Activated naive CD8-positive, alpha-beta T cell treated with anti-CD3 and anti-CD28 coated beads, Interleukin-2, amount 50 U/mL, for 16 hours (primary cell): Measurements from ENCODE around the gene TOM1L2.
"Not testable (repeated sequence)": the region's sequence is repeated elsewhere in the genome, so short reads cannot be mapped to it uniquely, and the experiment has no call there.

Experiments used
- DNase-seq: peaks from one replicate; pipeline ENCODE4 v3.0.0-alpha.2; 2020; ENCODE audit warnings: low read depth, low spot score

TOM1L2 gene

DNA sequence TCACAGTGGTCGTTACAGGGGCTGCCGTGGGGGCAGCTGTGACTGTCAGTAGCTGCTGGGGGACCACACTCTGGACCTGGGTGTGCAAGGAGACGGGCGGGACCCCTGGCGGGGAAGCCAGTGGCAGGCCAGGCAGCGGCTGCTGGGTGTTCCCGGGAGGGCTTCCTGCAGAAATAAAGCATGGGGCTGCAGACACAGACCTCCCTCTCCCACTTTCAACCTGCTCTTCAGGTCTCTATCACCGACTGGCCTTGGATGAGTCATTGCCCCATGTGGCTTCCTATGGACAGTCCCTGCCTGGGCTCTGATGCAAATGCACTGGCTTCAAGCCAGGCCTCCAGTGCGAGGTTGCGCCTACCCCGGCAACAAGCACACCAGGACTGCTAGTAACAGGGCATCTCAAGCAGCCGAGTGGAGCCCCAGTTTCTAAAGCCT lies 152.6 kb downstream of the TOM1L2 start:
- DNase-seq: peak; percentile 42

DNA sequence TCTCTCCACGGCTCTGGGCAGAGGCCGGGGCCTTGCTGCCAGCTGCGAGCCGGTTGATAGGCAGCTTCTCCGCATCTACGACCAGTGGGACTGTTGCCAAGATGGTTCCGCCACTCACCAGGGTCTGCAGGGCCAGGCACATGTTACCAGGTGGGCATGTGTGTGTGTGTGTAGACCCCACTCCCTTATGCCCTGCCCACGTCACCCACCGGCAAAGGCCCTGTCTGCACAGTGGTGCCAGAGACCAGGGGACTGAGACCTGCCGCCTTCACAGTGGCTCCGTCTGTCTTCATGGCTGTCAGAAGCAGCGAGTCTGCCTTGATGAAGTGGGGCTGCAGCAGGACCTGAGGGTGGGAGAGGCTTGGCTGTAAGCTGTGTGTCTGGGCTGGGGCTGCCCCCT lies 153.1 kb downstream of the TOM1L2 start:
- no peak for DNase-seq

DNA sequence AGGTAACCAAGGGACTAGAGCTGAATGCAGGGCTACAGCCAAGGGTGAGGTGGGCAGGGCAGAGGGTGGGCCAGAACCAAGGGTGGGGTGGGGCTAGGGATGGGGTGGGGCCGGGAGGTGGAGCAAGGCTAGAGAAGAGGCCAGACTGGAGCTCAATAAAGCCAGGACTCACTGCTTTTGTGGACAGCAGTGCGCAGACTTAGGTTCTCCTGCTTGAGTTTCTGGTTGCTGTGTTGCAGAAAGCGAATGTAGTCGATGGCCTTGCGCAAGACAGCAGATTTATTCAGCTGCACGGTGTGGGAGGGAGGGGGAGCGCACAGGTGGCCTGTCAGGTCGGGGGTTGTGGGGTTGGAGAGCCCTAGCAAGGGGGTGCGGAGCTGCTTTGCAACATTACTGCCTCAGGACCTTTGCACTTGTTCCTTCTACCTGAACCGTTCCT lies 154.1 kb downstream of the TOM1L2 start:
- no peak for DNase-seq

DNA sequence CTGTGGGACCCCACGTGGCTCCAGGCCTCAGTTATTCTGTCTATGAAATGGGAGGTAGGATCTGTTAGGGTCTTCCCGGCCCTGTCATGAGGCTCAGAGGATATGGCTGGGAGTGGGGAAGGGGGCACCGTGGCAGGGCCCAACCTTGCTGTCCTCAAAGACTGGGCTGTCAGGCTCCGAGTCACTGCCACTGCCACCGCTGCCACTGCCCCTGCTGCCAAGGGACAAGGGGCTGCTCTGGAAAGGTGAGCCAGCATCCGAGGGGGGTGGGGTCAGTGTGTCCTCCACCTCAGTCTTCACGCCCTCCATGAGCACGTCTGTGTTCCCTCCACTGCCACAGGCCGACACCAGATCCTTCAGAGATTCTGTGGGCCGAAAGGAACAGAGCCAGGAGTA lies 154.7 kb downstream of the TOM1L2 start:
- DNase-seq: no peak

DNA sequence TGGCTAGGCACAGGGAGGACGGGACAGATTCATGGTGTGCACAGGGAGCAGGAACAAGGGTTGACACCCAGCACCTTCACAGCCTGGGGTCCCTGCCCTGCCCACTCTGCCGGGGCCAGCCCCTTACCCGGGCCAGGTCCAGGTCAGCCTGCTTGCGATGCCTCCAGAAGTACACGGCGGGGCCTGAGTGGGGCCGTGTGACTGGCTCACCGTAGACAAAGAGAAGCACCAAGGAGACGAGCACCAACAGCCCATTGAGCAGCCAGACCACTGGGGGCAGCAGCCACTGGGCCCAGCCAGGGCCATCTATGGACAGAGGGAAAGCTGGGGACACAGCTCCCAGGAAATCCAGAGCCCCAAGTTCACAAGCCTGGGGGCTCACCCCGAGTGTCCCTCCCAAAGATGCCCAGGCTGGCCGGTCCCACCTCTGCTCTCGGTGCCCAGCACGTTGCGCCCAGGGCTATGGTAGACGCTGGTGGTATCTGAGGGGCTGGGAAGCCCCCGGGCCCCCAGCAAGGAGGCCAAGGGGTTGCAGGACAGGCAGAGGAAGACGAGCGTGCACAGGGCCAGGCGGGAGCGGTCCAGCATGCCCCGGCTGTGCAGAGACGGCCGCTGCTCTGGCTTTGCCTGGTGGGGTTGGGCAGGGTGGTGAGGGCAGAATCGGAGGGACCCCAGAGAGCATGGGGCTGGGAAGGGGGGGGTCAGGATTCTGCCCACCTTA lies 155.2 kb downstream of the TOM1L2 start:
- no peak for DNase-seq

DNA sequence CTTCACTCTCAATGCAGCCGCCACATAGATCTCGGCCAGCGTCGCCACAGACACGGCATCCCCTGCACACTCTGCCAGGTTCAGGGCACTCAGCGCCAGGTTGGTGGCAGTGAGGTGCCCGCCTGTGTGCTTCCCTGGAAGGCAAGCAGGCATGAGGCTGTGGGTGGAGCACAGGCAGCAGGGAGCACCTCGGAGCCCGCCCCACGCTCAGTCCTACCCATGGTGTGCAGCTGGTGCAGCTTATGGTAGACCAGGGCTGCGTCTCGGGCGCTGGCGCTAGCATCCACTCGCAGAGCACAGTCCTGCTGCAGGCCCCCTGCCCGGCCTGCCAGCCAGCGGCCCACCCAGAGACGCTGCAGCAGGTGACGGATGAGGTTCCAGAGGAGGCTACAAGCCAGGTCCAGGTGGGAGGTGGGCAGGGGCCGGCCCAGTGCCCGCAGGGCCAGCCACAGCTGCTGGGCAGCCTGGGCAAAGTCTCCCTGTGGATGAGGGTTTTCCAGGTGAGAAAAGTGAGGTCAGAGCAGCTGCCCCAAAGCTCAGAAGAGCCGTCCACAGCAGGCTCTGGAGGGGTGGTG lies 155.9 kb downstream of the TOM1L2 start:
- DNase-seq: no peak

DNA sequence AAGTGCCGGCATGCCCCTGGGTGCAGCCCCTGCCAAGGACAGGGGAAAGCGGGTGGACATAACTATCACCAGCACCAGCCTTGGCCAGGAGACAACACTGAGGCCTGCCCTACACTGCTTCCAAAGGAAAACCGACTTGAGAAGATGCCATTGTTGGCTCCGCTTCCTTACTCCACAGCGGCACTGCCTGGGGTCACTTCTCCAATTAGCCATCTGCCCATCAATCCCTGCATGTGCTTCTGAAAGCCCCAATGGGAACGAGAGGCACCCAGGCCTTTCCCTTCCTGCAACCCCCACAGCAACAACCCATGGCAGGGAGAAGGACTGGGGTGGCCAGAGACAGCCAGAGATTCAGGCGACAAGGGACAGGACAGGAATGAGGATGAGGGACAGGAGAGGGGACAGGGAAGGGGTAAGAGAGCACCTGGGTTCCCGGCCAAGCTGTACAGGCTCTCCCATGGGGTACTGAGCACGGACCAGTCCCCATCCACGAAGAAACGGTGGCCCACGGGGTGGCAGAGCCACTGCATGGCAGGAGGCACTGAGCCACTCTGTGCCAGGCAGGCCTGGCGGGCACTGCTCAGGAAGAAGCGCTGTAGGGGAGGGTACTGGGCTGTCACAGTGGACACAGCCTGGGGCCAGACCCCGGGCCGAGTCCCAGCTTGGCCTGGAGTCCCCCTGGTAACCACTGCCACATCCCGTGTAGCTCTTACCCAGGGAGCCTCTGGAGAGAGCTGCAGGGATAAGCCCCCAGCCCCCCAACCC lies 156.6 kb downstream of the TOM1L2 start:
- no peak for DNase-seq

DNA sequence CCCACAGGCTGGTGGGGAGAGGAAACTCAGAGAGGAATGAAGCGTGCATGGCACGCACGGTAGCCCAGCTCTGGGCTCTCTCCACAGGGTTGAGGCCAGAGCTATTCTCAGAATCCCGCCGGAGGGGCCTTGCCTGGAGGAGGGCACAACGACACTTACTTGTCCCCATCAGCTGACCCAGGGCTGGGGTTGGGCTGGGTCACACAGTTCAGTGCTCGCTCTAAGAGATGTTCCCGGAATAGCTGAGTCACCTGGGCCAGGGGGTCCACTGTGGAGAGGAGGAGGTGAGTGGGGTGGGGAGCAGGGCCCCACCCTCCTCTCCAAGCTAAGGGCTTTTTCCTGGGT lies 157.2 kb downstream of the TOM1L2 start:
- DNase-seq: no peak

DNA sequence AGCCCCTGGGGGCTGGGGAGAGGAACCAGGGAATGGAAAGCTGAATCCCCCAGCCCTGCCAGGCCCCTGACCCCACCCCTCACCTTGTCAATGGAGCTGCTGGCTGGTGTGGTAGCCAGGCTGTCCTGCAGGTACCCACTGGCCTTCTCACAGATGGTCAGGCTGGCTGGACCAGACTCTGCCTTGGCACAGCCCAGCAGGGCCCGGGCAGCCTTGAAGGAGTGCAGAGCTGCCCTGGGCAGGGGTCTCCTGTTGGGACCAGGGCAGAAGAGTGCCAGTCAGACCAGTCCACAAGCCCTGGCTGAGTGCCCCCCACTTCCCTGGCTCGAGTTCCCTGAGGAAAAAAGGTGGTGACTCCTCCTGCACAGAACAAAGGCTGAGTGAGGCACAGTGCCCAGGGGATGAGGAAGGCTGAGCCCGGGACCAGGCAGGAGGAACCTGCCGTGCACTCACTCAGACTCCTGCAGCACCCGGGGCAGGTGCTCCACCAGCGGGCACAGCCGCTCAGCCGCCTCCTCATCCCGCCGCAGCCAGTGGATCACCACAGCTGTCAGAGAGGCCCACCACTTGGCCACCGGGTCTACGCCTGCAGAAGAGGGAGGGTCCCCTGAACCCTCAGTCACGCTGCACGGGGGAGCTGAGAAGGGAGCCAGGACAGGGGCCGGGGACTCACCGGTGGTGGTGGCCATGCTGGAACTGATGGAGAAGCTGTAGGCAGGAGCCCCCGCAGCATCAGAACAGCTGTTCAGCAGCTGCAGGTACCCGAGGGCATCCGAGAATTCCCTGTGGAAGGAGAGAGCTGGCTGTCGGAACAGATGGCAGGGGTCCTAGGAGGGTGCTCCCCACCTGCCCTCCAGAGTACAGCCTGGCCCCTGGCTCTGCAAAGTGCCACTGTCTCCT lies 157.8 kb downstream of the TOM1L2 start:
- no peak for DNase-seq

DNA sequence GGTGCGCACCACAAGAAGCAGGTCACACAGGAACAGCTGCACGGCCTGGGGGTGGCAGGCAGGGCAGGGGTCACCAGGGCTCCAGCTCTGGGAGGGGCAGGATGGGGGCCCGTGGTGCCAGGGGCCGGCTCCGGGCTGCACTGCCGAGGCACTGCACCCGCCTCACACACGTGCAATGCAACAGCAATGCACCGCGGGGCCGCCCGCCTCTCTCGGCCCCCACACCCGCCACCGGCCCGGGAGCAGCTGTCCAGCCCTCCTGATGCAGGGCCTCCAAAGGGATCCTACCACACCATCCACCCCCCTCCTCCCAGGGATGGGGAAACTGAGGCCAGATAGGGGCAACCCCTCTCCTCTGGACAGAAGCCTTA lies 158.5 kb downstream of the TOM1L2 start:
- no peak for DNase-seq

DNA sequence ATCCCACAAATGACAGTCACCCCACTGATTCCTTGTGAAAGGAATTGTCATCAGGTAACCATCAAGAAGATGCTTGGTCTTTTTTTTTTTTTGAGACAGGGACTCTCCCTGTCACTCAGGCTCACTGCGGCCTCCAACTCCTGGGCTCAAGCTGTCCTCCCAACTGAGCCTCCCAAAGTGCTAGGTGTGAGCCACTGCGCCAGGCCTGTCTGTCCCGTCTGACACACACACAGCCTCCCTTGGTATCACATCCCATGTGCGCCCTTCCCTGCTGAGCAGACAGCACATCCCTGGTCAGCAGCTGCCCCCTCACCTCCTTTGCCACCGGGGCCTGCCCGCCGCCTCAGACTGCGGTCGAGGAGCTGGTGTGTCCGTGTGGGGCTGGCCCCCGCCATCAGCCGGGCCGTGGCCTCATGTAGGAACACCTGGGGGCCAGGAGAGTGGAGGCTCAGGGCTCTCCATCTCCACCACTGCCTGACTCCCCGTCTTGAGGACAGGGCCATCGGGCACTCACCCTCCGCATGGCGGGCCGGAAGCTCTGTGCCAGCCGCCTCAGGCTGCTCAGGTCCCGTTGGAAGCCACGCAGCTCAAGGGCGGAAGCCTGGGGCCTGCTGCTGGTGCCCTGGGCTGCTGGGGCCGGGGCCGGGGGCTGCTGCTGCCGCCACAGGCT lies 159.0 kb downstream of the TOM1L2 start:
- DNase-seq: no peak

DNA sequence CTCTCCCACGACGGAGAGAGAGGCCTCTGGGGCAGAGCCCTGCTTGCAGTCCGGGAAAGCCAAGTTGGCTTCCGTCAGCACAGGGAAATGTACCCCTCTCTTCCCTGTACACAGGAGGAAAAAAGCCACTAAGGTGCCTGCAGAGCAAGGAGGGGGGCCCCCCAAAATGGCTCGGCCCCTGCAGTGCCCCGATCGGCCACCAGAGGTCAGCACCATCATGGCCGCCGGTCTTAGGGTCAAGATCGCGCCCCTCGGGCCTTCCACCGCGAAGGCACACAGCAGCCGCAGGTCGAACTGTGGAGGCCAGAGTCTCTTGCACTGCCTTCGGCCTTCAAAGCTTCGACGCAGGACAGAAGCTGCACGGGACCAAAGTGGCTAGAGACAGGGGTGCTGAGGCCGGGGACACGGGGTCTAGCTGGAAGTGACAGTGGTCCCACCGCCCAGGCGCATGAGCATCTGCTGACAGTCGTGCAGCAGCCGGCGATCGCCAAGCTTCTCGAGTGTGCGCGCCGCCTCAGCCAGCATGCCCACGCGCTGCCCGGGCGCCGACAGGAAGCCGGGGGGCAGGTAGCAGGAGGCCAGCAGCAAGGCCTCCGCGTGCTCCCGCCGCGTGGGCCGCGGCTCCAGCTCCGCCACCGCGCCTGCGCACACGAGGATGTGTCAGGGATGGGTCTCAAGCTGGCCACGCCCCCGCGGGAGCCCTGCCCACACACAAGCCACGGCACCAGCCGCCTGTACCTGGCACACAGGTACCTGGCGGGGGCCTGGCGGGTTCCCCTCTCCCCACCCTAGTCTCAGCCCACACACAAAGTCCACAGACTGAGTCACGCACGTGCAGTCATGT lies 159.8 kb downstream of the TOM1L2 start:
- DNase-seq: peak; percentile 28

DNA sequence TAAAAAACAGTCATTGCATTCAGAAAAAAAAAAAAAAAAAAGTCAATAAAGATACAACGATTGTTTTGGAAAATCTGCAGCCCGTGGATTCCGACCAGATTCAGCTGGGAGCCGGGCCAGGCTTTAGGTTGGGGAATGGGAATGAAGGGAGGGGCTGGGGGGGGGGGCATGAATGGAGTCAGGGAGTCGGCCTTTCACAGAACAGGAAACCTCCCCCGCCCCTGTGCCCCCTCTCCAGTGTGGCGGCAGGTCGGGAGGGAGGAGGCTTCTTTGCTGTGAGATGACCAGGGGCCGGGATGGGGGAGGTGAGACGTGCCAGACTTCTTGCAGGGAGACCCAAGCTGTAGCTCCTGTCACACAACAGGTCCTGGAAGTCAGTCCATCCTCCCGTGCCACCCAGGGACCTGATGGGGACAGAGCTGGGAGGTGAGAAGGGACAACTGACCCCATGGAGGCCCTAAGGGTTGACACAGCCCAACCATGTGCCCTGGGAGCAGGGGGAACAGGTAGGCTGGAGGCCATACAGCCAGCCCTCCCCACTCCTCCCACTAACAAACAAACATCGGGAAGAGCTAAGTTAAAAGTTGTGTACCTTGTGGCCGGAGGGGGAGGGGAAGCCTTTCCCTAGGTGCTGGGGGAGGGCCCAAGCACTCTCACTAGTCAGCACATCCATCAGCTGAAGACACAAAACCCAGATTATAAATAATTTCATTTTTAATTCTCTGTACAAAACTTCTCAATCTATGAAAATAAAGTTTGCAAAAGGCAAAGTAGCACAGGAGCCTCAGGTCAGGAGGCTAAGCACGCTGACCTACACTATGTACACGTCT lies 160.6 kb downstream of the TOM1L2 start:
- no peak for DNase-seq

DNA sequence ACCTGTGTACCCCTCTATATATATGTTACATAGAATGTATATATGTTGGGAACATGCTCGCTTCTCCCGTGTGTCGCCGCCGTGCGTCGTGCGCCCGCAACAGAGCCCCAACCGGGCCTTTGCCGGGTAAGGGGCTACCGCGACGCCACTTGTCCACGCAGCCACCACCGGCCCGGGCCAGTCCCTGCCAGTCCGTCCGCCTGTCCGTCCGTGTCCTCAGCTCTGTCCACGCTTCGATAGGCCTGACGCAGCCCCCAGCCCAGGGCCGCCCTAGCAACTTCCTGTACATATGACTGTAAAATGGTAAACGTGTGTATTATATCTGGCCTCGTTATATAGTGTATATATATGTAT lies 161.3 kb downstream of the TOM1L2 start:
- no peak for DNase-seq

DNA sequence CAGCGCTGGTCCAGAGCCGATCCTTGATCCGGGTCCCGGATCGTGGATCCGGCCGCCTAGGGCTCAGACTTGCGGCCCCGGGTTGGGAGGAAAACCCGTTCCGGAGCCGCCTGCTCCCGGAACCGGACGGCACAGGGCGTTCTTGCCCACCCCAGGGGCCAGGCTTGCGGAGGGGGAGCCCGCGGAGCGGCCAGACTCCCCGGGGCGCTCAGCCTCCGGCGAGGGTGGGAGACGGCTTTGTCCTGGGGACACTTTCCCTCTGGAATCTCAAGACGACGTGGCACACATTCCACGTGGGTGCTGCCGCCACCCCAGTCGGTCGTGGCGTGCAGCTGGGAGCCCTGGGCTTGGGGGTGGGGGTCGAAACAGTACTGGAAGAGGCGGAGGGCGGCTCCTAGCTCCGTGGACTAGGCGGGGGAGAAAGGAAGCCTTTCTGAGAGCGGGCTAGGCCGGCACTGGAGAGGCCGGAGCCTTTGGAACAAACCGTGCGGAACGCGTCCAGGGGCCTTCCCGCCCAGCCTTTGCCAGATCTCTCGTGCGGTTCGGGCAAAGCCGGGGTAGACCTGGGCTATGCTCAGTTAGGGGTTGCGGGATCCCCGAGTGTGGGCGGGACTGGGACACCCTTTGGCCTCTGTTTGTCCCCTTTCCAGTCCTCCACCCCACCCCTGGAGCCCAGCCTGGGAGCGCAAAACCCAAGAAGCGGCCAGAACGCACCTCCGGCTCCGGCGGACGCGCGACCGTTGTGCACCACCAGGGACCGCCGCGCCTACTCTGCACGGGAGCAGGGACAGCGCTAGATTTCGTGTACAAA lies 161.9 kb downstream of the TOM1L2 start:
- DNase-seq: no peak

DNA sequence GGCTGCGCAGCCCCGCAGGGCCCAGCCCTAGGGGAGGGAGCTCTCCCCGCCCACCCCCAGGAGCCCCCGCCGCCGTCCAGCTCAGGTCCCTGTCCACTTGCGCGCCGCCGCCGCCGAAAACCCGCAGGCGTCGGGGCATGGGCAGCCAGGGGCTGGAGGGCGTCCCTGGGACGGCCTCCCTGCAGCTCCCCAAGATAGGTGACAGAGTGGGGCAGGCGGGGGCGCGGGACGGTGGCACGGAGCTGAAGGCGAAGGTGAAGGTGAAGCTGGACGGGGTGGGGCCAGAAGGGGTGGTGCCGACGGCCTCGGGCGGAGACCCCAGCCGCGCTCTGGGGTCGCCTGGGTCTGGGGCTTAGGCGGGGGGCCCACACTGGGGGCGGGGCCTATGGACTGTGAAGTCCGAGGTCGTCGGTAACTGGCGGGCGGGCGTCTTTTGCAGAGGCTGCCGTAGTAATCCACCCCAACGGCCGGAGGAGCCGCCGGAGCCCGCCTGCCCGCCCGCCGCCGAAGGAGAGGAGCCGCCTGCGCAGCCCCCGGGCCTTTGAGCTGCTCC lies 162.6 kb downstream of the TOM1L2 start:
- DNase-seq: no peak

DNA sequence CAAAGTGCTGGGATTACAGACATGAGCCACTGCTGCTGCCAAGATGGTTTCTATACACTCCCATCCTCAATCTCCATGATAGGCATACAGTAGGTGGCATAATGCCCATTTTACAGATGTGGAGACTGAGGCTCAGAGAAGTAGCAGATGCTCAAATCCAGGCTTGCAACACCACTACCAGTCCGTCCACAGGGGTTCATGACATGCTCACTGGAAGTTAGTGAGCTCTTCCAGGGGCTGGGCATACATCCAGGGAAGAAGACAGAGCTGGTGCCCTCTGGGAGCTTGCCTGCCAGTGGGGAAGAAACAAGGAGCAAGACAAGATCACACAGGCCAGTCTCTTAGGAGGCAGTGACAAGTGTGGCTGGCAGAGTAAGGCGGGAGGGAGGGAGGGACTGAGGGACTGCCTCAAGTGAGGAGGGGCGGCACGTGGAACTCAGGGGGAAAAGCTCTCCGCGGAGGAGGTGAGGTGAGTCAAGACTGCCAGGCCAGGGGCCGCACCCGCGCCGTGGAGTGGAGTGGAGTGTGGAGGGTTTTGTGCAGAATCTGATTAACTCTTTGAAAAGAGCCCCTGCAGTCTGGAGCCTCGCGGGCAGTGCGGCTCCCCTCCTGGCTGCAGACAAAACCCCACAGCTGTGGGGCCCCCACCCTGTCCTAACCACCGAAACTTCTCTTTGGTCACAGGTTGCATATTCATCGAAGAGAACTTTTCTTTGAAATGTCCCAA lies 163.3 kb downstream of the TOM1L2 start:
- no peak for DNase-seq

DNA sequence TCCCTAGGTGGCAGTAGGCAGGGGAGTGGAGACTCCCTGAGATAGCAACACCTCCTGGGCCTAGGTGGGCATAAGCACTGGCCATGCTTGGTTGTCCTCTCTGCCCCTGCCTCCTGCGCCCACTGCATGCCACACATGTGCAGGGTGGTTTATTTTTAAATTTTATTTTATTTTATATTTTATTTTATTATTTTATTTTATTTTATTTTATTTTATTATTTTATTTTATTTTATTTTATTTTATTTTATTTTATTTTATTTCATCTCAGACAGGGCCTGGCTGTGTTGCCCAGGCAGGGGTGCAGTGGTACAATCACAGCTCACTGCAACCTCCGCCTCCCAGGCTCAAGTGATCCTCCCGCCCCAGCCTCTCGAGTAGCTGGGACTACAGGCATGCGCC lies 164.0 kb downstream of the TOM1L2 start:
- not testable (repeated sequence) for DNase-seq
